Putamen (tissue), 1 donor: Measurements from ENCODE around the gene BRPF3.

ENCODE experiments used
- DNase-seq: peaks from one replicate; pipeline ENCODE4 v3.0.0-alpha.2; 2016; ENCODE audit warnings: low spot score

Gene BRPF3

DNA sequence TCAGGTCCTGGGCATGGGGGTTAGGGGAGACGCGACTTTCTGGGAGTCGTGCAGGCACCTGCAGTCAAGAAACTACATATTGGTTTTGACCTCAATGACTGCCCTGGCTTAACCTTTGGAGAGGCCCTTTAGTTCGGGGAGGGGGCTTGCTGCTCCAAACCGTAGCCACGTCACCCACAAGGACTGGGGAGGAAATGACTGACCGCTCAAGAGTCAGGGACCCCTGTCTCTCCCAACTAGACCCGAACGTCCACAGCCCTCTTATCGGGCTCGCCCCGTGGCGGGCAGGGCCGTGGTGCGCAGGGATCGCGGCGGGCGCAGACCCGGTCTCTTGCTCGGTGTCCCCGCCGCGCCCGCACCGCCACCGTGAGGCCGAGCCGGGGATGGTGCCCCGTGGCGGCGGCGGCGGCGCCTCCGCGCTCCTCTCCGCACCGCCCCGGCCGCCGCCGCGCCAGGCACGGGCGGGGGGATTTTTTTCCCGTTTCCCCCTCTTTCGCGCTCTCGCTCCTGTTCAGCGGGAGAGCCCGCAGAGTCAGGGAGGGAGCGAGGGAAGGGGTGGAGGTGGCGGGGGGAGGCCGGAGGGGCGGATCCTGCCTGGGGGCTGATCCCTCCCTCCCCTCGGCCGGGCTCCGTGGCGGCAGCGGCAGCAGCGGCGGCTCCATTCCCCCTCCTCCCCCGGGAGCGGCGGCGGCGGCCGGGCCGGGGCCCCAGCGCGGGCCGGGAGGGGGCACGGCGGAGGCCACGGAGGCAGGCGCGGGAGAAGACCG lies at the start of gene BRPF3:
BRPF3 (plus strand) TSS at position 632 of the 767 bp plus-strand sequence. CDS start 3,579 bp downstream, outside the sequence.
- DNase-seq = peak; percentile 85

DNA sequence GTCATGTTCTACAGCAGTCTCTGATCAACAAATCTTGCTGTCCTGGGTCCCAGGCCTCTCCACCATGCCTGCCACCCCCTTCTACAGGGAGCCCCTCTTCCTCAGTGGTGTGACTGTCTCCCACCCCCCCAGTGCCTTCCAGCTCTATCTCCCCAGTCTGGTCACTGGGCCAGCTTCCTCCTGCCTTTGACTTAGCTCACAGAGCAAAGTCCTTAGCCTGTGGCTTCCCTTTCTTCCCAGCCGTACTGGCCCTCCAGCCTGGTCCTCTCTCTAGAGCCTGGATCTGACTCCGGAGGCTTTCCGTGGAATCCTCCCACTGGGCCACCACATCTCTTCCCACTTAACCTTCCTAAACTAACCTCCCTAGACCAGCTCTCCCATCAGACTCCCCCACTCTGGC lies 49.2 kb upstream of the BRPF3 start:
- DNase-seq = no peak

GRCh38 chr6:36149476-36149875 lies 47.1 kb upstream of the BRPF3 start:
- DNase-seq = no peak

DNA sequence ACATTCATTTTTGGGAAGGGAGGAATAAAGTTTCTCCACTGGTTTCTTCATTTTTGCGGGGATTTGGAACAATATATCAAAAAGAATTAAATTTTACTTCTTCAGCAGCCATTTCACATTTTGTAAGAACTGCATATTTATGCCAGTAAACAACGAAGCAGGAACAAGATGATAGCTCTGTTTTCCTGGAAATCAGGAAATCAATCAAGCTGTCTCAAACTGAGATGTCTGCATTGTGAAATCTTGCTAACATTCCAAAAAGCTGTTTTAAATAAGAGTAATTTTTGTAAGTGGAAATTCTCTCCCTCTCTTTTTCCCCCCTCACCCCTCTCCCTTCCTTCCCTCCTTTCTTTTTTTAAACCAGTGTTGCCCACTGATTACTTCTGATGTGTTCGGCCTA lies 46.3 kb upstream of the BRPF3 start:
- DNase-seq = no peak

- no peak for DNase-seq
Measured at GRCh38 chr6:36154286-36154685, 42.3 kb upstream of the BRPF3 start.

DNA sequence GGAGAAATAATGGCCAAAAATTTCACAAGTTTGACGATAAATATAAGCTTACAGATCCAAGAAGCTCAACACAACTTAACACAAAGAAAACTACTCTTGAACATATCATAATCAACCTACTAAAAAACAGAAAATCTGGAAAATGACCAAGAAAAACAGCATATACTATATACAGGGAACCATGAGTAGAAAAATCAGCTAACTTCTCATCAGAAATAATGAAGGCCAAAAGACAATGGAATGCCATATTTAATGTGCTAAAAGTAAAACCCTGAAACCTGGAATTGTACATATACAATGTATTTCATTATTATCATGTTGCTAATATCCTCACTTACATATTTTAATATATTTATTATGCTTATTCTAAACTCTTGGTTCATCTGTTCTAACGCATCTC lies 40.9 kb upstream of the BRPF3 start:
- DNase-seq = no peak

- DNase-seq = no peak
Measured at GRCh38 chr6:36160147-36160760, 36.3 kb upstream of the BRPF3 start.

GRCh38 chr6:36169023-36170007 lies 27.2 kb upstream of the BRPF3 start:
- DNase-seq = no peak

DNA sequence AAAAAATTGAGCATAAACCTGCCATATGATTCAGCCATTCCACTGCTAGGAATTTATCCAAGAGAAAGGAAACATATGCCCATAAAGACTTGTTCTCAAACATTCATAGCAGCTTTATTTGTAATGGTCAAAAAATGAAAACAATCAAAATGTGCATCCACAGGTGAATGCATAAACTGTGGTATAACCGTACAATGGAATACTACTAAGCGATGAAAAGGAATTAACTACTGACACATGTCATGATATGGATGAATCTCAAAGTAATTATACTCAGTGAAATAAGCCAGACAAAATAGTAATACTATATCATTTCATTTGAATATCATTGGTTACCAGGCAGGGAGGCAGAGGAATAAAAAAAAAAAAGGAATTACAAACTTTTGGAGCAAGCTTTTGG lies 25.8 kb upstream of the BRPF3 start:
- DNase-seq = no peak

DNA sequence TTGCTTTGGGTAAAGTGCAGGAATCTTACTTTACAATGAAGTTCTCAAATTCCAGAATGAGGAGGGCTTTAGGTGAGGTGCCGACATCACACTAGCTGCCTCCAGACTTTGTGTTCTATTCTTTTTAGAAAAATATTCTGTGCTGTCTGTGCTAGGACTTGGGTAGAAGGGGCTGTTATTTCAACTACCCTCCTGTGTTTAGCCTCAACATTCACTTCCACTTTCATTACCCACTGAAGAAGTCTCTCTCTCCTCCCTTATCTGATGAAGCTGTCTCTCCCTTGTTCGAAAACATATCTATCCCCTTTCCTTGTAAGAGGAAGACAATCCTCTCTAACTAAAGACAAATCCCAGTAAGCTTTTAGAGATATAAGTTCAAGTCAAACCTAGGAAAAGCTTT lies 25.0 kb upstream of the BRPF3 start:
- no peak for DNase-seq

DNA sequence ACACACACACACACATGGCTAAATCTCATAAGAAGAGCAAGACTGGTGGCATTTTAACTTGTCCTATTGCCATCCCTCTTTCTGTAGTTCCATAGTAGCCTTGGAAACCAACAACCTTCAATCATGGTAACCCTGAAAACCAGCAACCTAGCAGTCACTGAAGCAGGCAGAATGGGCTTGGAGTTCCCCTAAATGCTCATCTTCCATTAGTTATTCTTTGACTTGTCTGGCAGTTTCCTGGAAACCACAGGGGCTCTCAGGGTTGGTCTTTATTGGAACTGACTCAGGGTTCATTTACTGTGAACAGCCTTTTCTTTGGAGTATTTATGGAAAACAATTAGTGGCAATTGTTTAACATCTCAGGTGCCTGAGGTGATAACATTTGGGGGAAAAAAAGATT lies 19.4 kb upstream of the BRPF3 start:
- no peak for DNase-seq

- DNase-seq = no peak
Measured at GRCh38 chr6:36178544-36178943, 18.0 kb upstream of the BRPF3 start.

- DNase-seq = no peak
Measured at GRCh38 chr6:36180126-36180525, 16.4 kb upstream of the BRPF3 start.

DNA sequence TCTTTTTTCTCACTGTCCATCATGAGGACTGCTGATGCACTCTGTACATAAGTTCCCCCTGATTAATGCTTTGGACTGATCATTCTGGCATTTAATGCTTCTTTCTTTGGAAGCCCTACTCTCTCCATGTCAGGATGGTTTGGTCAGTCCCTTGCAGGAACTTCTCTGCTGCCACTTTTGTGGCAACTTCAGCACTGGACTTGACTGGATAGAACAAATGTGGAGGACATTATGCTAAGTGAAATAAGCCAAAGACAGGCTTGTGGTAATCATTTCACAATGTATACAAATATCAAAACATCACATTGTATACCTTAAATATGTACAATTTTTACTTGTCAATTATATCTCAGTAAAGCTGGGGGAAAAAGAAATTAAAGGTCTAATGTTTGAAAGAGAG lies 12.2 kb upstream of the BRPF3 start:
- no peak for DNase-seq

DNA sequence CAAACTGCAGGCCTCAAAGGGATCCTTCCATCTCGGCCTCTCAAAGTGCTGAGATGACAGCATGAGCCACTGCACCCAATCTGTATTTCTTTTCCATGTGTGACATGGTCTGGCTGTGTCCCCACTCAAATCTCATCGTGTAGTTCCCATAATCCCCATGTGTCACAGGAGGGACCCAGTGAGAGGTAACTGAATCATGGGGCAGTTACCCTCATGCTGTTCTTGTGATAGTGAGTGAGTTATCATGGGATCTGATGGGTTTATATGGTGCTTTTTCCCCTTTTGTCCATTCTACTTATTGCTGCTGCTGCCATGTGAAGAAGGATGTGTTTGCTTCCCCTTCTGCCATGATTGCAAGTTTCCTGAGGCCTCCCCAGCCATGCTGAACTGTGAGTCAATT lies 10.3 kb upstream of the BRPF3 start:
- DNase-seq = no peak

- no peak for DNase-seq
Measured at GRCh38 chr6:36187446-36187845, 9.1 kb upstream of the BRPF3 start.

DNA sequence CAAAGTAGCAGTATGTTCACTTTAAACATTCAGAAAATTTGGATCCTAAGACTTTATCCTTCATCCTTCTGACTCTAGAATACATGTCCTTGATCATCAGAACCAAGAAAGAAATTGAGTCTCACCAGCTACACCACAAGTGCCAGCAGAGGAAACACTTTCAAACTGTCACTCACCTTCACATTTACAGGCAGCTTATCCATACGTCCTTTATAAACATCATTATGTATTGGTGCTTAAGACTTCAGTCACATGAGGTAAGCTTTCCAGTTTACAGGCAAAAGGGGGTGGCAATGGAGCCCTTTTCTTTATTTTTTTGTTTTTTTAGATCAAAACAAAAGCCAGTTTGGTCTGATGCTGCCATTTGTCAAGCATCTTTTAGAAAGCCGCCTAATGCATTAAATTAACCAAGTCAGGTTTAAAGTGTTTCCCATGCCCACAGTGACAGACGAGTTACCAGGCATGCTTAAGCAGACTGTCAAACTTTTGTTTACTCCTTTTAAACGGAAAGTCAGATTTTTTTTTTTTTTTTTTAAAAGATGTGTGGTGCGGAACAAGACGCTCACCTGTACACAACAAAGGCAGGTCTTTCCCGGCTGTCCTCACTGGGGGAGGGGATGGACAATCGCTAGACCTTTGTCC lies 952 bp upstream of the BRPF3 start:
- DNase-seq = peak; percentile 7

- DNase-seq = peak; percentile 98
Measured at GRCh38 chr6:36196880-36197548, 470 bp downstream of the BRPF3 start.

DNA sequence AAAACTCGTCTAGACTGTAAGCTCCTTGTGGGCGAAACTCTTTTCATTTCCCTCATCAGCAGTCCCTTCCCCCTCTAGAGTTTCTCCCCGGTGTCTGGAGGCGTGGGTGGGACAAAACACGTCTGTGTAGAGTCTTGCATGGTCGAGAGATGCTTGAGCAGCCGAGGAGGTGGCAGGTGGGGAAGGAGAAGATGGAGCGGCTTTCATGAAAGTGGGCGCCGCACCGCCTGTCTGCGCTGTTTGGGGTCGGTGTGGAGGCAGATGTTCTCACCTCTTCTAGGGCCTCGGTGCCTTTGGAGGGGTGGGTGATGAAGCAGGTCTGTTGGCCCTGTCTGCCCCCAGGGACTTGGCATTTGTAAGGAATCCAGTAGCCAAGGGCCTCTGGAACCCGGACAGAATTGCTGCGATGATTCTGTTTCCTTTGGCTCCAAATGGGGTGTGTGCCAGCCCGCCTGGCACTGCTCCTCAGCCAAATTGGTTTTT lies 1.2 kb downstream of the BRPF3 start:
- DNase-seq = peak; percentile 32

GRCh38 chr6:36198986-36199385 lies 2.4 kb downstream of the BRPF3 start:
- no peak for DNase-seq

DNA sequence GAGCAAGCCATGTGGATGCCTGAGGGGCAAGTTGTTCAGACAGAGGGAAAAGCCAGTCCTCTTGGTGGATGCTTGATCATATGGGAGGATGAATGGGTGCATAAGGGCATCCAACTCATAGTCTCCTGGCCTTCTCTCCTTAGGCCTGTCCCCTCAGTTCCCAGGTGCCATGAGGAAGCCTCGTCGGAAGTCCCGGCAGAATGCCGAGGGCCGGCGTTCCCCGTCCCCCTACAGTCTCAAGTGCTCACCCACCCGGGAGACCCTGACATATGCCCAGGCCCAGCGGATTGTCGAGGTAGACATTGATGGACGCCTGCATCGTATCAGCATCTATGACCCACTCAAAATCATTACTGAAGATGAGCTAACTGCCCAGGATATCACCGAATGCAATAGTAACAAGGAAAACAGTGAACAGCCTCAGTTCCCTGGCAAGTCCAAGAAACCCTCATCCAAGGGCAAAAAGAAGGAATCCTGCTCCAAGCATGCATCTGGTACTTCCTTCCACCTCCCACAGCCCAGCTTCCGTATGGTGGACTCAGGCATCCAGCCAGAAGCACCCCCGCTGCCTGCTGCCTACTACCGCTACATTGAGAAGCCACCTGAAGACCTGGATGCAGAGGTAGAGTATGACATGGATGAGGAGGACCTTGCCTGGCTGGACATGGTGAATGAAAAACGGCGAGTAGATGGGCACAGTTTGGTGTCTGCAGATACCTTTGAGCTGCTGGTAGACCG lies 3.8 kb downstream of the BRPF3 start:
- no peak for DNase-seq
